ENCODE data around the gene AUTS2. TPM values are rescaled to one million over a fixed set of nuclear protein-coding genes. Genes with fewer than 3 reads are reported as not detected.

The AUTS2 gene
- total RNA-seq, 1 experiment from 2014 or later, result 50.0 TPM

DNA sequence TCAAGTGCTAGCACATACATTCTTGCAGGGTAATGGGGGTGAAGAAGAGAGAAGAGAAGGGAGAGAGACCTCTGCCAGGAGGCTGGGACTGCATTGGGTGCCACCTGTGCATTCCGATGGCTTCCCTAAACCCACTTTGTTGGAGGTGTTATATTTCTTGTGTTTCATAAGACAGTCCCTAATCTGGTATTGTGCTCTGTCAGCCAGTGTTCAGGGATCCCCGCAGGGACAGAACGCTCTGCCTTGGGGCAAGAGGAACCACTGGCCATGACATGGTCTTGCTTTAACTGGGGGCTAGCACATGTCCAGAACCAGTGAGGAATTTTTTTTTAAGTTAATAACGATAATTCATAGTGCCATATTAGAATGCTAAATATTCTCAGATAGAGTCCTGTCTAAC is 1168.4 kb downstream of the AUTS2 start:
- no peak for ATAC-seq
- CTCF ChIA-PET, result no interaction called here
- H3K4me3 Mint-ChIP-seq, result no peak overlapping the region
- DNase-seq (ENCODE audit: low spot score), result no peak
- POLR2A ChIA-PET, result no interaction called here
- H3K27me3 Mint-ChIP-seq (ENCODE audit: low read depth), result no peaks in the 10 kb centered on the region
- H3K36me3 Mint-ChIP-seq, result peaks cover 22% of the 10 kb centered on the region
- H3K9me3 Mint-ChIP-seq, result no peaks in the 10 kb centered on the region
- TF ChIP-seq MYBL2 (CRISPR knock-in tag; IDR thresholded peaks at IDR 0.05) (no peak), ZSCAN18 (CRISPR knock-in tag; IDR thresholded peaks at IDR 0.05) (no peak), ETV6 (CRISPR knock-in tag; IDR thresholded peaks at IDR 0.05) (no peak), MXD4 (CRISPR knock-in tag; IDR thresholded peaks at IDR 0.05; ENCODE audit: borderline replicate concordance) (no peak), ZNF512 (CRISPR knock-in tag; IDR thresholded peaks at IDR 0.05; ENCODE audit: borderline replicate concordance) (no peak), NFYB (CRISPR knock-in tag; conservative IDR thresholded peaks at IDR 0.05; ENCODE audit: low read depth) (no peak)
- peaks cover 37% of the 10 kb centered on the region for H3K4me1 Mint-ChIP-seq
- no peak overlapping the region for H3K27ac Mint-ChIP-seq

GRCh38 chr7:70770154-70770553 is 1171.9 kb downstream of the AUTS2 start:
- ATAC-seq, result no peak
- TF ChIP-seq MLX (CRISPR knock-in tag; IDR thresholded peaks at IDR 0.05), result no peak
- no peak for TF ChIP-seq NR3C1 (CRISPR knock-in tag; conservative IDR thresholded peaks at IDR 0.05; ENCODE audit: low read depth)
- TF ChIP-seq ELF4 (CRISPR knock-in tag; IDR thresholded peaks at IDR 0.05; ENCODE audit: low read depth), result no peak
- TF ChIP-seq OVOL2 (CRISPR knock-in tag; IDR thresholded peaks at IDR 0.05; ENCODE audit: borderline replicate concordance), result no peak
- no peak for TF ChIP-seq ZMAT4 (CRISPR knock-in tag; IDR thresholded peaks at IDR 0.05)
- TF ChIP-seq JUN (CRISPR knock-in tag; IDR thresholded peaks at IDR 0.05), result no peak
- TF ChIP-seq FOXP1 (CRISPR knock-in tag; IDR thresholded peaks at IDR 0.05; ENCODE audit: borderline replicate concordance), result no peak
- no peak for TF ChIP-seq CREB1 (CRISPR knock-in tag; IDR thresholded peaks at IDR 0.05)
- TF ChIP-seq PRDM15 (CRISPR knock-in tag; IDR thresholded peaks at IDR 0.05), result no peak
- no peak for TF ChIP-seq ZNF396 (CRISPR knock-in tag; IDR thresholded peaks at IDR 0.05; ENCODE audit: borderline replicate concordance)
- no peak for TF ChIP-seq ATF1 (CRISPR knock-in tag; IDR thresholded peaks at IDR 0.05)
- no peak for TF ChIP-seq ZNF138 (CRISPR knock-in tag; conservative IDR thresholded peaks at IDR 0.05)
- TF ChIP-seq, protein P1, sequence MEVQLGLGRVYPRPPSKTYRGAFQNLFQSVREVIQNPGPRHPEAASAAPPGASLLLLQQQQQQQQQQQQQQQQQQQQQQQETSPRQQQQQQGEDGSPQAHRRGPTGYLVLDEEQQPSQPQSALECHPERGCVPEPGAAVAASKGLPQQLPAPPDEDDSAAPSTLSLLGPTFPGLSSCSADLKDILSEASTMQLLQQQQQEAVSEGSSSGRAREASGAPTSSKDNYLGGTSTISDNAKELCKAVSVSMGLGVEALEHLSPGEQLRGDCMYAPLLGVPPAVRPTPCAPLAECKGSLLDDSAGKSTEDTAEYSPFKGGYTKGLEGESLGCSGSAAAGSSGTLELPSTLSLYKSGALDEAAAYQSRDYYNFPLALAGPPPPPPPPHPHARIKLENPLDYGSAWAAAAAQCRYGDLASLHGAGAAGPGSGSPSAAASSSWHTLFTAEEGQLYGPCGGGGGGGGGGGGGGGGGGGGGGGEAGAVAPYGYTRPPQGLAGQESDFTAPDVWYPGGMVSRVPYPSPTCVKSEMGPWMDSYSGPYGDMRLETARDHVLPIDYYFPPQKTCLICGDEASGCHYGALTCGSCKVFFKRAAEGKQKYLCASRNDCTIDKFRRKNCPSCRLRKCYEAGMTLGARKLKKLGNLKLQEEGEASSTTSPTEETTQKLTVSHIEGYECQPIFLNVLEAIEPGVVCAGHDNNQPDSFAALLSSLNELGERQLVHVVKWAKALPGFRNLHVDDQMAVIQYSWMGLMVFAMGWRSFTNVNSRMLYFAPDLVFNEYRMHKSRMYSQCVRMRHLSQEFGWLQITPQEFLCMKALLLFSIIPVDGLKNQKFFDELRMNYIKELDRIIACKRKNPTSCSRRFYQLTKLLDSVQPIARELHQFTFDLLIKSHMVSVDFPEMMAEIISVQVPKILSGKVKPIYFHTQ (CRISPR knock-in tag; IDR thresholded peaks at IDR 0.05), result no peak
- TF ChIP-seq ETV6 (CRISPR knock-in tag; IDR thresholded peaks at IDR 0.05), result no peak
- Mint-ChIP-seq H3K4me3 (no peak overlapping the region), H3K27me3 (ENCODE audit: low read depth) (no peaks in the 10 kb centered on the region), H3K27ac (no peak overlapping the region), H3K36me3 (peaks cover 21% of the 10 kb centered on the region), H3K4me1 (peaks cover 48% of the 10 kb centered on the region), H3K9me3 (no peaks in the 10 kb centered on the region)
- CTCF ChIA-PET, result interaction anchor here (1.0 to 1.1 kb wide), 2 partner anchors 12 to 72 kb away, joined by 3 read pairs; no protein-coding TSS in a partner anchor
- no peak for DNase-seq (ENCODE audit: low spot score)
- POLR2A ChIA-PET, result no interaction called here
